Skeletal muscle satellite cell (primary cell): Measurements from ENCODE around the gene MAT2A.
"Not testable (repeated sequence)": the region's sequence is repeated elsewhere in the genome, so short reads cannot be mapped to it uniquely, and the experiment has no call there.

Source experiments
- H3K27me3 ChIP-seq: 2 replicates; pipeline ENCODE4 v1.7.0; 2013; ENCODE audit warnings: low read length; ENCODE audit not compliant: control insufficient read depth, insufficient read depth
- H3K36me3 ChIP-seq: 2 replicates; pipeline ENCODE4 v1.7.0; 2013; ENCODE audit warnings: mild to moderate bottlenecking, control low read depth, low read length; ENCODE audit not compliant: insufficient read depth
- H3K4me1 ChIP-seq: 2 replicates; pipeline ENCODE4 v1.7.0; 2013; ENCODE audit warnings: low read length; ENCODE audit not compliant: control insufficient read depth, insufficient read depth
- H3K4me2 ChIP-seq: 2 replicates; pipeline ENCODE4 v1.7.0; 2013; ENCODE audit warnings: mild to moderate bottlenecking, low read length
- H3K4me3 ChIP-seq: 2 replicates; pipeline ENCODE4 v1.7.0; 2013; ENCODE audit warnings: low read length
- H3K9ac ChIP-seq: 2 replicates; pipeline ENCODE4 v1.7.0; 2013; ENCODE audit warnings: mild to moderate bottlenecking, low read depth, low read length, moderate library complexity
- H3K9me3 ChIP-seq: replicated peaks from 2 replicates; pipeline ENCODE4 v1.7.0; 2013; ENCODE audit warnings: mild to moderate bottlenecking, control low read depth, low read length

Gene MAT2A

GRCh38 chr2:85550486-85550885 is 11.5 kb downstream of the MAT2A start:
- peak overlapping the region; percentile 60 for H3K9ac ChIP-seq
- H3K4me3 ChIP-seq: no peak overlapping the region
- H3K36me3 ChIP-seq: peaks cover 57% of the 10 kb centered on the region

DNA sequence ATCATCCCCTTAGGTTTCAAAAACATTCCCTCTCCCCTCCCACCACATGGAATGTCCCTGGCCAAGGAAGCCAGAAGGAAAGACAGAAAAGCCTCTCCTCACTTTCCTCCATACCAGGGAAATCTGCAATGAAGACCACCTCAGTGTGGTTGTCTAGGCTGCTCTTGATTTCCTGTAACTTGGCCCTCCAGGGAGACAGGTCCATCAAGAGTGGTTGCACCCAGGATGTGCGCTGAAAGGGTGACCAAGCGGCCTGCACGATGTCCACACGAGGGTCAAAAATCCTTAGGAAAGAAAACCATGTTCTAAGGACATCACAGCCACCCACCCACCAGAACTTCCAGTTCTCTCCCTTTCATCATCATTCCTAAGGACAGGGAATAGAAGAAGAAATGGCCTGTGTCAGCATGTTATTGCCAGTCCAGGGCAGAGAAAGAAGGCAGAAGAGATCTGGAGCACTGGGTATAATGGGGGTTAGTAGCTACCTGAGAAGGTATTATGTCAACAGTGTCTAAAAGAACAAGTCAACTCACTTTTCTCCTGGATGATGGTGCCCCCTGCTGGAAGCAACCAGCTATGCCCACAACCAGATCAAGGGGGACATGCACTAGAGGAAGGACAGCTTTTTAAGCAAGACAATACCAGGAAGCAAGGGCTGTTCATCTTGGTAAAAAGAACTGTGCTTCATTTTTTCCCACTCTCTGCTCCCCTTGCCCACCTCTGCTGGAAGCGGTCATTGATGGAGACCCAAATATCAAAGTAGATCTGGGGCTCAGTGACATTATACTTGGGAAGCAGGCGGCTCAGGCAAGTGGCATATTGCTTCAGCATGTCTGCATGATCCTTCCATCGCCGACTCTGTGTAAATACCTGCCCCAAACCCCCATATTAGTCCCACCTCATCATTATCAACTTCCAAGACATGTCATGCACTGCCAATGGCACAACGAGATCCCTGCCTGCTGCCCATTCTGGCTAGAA is 13.0 kb downstream of the MAT2A start:
- H3K9ac ChIP-seq: no peak overlapping the region
- no peak overlapping the region for H3K4me2 ChIP-seq
- no peak overlapping the region for H3K4me3 ChIP-seq
- no peaks in the 10 kb centered on the region for H3K27me3 ChIP-seq
- no peaks in the 10 kb centered on the region for H3K9me3 ChIP-seq
- H3K4me1 ChIP-seq: peaks cover 29% of the 10 kb centered on the region
- peaks cover 54% of the 10 kb centered on the region for H3K36me3 ChIP-seq

More at GRCh38 chr2:85550486-85550885, 11.5 kb downstream of the MAT2A start:
- Histone ChIP-seq H3K4me1 (peaks cover 29% of the 10 kb centered on the region), H3K4me2 (no peak overlapping the region), H3K9me3 (no peaks in the 10 kb centered on the region), H3K27me3 (no peaks in the 10 kb centered on the region)

- Histone ChIP-seq H3K4me1 (peaks cover 27% of the 10 kb centered on the region), H3K36me3 (peaks cover 59% of the 10 kb centered on the region), H3K9ac (no peak overlapping the region)
These were observed 14.2 kb downstream of the MAT2A start for GRCh38 chr2:85553184-85553583.

GRCh38 chr2:85554980-85555612 is 16.1 kb downstream of the MAT2A start:
- Histone ChIP-seq H3K4me1 (peaks cover 13% of the 10 kb centered on the region), H3K4me3 (no peak overlapping the region), H3K9ac (no peak overlapping the region), H3K4me2 (no peak overlapping the region), H3K36me3 (peaks cover 66% of the 10 kb centered on the region), H3K9me3 (no peaks in the 10 kb centered on the region), H3K27me3 (no peaks in the 10 kb centered on the region)

More at GRCh38 chr2:85553184-85553583, 14.2 kb downstream of the MAT2A start:
- Histone ChIP-seq H3K4me2 (no peak overlapping the region), H3K9me3 (no peaks in the 10 kb centered on the region), H3K27me3 (no peaks in the 10 kb centered on the region), H3K4me3 (no peak overlapping the region)

DNA sequence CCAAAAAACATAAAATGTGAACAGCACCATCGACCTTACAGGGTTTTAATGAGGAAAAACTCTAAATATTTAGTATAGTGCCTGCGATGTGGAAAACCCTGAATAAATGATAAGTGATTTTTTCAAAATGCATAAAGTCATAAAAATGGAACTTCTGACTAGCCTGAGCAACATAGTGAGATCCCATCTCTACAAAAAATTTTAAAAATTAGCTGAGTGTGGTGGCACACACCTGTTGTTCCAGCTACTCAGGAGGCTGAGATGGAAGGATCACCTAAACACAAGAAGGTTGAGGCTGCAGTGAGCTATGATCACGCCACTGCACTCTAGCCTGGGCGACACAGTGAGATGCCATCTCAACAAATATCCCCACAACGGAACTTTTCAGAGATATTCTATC is 18.2 kb downstream of the MAT2A start:
- no peaks in the 10 kb centered on the region for H3K9me3 ChIP-seq
- H3K27me3 ChIP-seq: no peaks in the 10 kb centered on the region
- no peak overlapping the region for H3K4me2 ChIP-seq
- H3K36me3 ChIP-seq: peaks cover 47% of the 10 kb centered on the region
- H3K9ac ChIP-seq: no peak overlapping the region
- peaks cover 12% of the 10 kb centered on the region for H3K4me1 ChIP-seq
- no peak overlapping the region for H3K4me3 ChIP-seq

GRCh38 chr2:85558160-85558559 is 19.2 kb downstream of the MAT2A start:
- no peaks in the 10 kb centered on the region for H3K9me3 ChIP-seq
- H3K4me1 ChIP-seq: peaks cover 12% of the 10 kb centered on the region
- no peak overlapping the region for H3K4me2 ChIP-seq
- H3K9ac ChIP-seq: no peak overlapping the region
- H3K27me3 ChIP-seq: no peaks in the 10 kb centered on the region
- H3K36me3 ChIP-seq: peaks cover 36% of the 10 kb centered on the region
- no peak overlapping the region for H3K4me3 ChIP-seq

DNA sequence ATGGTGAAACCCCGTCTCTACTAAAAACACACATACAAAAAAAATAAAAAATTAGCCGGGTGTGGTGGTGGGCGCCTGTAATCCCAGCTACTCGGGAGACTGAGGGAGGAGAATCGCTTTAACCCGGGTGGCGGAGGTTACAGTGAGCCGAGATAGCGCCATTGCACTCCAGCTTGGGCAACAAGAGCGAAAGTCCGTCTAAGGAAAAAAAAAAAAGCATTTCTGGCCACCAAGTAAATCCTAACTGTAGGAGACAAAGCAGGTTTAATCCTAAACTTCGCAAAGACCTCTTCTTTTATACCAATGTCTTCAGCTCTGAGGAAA is 21.4 kb downstream of the MAT2A start:
- Histone ChIP-seq H3K4me3 (peak overlapping the region; percentile 90), H3K9ac (peak overlapping the region; percentile 82), H3K4me2 (peak overlapping the region; percentile 89), H3K36me3 (peaks cover 17% of the 10 kb centered on the region), H3K4me1 (peaks cover 12% of the 10 kb centered on the region)
- not testable (repeated sequence) for H3K27me3 ChIP-seq, H3K9me3 ChIP-seq

DNA sequence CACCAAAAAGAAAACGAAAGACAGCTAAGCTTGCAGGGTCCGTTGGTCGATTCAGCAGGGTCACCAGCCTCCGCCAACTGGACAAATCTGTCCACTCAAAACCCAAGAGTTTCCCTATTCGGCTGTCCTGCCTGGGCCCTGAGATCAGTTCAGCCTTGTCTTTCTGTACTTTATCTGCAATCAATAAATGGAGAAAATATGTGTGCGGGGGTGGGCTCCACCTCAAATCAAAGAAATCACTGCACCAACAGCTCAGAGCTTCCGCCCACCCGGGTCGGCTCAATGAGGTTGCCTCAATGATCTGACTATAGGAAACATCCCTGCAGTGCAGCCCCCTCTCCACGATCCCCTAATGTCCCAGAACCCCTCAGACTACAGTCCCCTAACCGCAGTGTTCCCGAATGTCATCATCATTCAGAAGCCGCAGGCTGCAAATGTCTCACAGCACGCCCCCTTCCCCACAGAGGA is 21.9 kb downstream of the MAT2A start:
- Histone ChIP-seq H3K4me2 (peak overlapping the region; percentile 89), H3K27me3 (no peaks in the 10 kb centered on the region), H3K9me3 (no peaks in the 10 kb centered on the region), H3K9ac (peak overlapping the region; percentile 82), H3K36me3 (peaks cover 16% of the 10 kb centered on the region), H3K4me3 (peak overlapping the region; percentile 90), H3K4me1 (peaks cover 12% of the 10 kb centered on the region)

DNA sequence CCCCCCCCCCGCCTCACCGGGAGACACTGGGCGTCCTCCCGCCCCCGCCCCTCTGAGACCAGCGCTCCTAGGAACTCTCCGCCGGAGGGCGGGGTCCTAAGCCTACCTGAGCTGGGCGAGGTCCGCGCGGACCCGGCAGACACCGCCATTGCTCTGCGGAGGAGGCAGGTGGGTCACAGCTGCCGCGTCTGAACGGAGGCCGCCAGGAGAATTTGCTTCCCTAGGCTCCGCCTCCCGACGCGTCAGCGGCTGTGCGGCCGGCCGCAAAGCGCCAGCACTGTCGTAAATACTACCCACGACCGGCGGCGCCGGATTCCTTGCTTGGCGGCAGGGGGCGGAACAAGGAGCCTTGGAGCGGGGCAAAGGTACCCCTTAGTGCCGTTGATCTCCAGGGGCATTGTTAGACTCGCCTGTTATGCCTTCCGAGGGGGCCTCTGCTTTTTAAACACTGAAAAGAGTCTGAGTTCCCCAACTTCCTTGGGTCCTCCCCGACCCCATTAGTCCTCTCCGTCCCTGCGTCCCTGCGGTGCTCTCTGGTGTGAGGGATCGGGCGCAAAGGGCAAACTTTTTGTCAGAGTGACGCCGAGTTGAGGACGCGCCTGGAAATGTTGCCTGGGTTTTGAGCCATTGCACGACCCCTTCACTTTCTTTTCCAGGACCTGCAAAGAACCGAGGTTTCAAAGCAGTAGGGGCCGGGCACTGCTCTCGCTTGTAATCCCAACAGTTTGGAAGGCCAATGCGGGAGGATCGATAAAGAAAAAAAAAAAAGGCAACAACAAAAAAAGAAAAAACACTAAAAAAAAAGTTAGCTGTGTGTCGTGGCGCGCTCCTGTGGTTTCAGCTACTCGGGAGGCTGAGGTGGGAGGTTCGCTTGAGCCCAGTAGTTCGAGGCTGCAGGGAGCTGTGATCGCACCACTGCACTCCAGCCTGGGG is 22.6 kb downstream of the MAT2A start, which contains the start of gene GGCX:
Gene GGCX (minus strand): TSS at position 214 of the 933 bp plus-strand sequence. CDS start 65 bp downstream, at position 149.
- H3K9me3 ChIP-seq: no peaks in the 10 kb centered on the region
- H3K36me3 ChIP-seq: peaks cover 13% of the 10 kb centered on the region
- H3K4me2 ChIP-seq: peak within 1 kb of the TSS; percentile 89
- peak within 1 kb of the TSS; percentile 90 for H3K4me3 ChIP-seq
- peaks cover 12% of the 10 kb centered on the region for H3K4me1 ChIP-seq
- peak within 1 kb of the TSS; percentile 82 for H3K9ac ChIP-seq
- H3K27me3 ChIP-seq: no peaks in the 10 kb centered on the region

DNA sequence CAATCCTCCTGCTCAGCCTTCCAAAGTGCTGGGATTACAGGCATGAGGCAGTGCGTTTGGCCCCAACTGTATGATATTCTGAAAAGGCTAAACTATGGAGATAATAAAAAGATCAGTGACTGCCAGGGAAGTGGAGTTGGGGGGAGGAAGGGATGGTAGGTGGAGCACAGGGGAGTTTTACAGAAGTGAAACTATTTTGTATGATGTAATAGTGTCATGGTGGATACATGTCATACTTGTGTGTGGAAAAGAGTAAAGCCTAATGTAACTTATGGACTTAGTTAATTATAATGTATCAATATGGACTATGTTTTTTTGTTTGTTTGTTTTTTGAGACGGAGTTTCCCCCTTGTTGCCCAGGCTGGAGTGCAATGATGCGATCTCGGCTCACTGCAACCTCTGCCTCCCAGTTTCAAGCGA is 25.2 kb downstream of the MAT2A start:
- H3K4me2 ChIP-seq: no peak overlapping the region
- no peaks in the 10 kb centered on the region for H3K27me3 ChIP-seq
- no peaks in the 10 kb centered on the region for H3K36me3 ChIP-seq
- peaks cover 12% of the 10 kb centered on the region for H3K4me1 ChIP-seq
- H3K4me3 ChIP-seq: no peak overlapping the region
- no peaks in the 10 kb centered on the region for H3K9me3 ChIP-seq
- no peak overlapping the region for H3K9ac ChIP-seq

DNA sequence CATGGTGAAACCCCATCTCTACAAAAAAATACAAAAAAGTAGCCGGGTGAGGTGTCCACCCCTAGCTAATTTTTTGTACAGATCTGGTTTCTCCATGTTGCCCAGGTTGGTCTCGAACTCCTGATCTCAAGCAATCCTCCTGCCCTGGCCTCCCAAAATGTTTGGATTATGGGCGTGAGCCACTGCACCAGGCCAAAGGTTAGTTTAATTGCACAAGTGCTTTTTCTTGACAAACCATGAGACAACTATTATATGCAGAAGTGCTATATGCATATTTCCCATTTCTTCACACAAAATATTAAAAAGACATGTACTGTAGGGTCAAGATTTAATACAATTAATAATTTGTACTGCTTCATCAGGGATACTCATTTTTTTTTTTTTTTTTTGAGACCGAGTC is 27.3 kb downstream of the MAT2A start:
- H3K36me3 ChIP-seq: no peaks in the 10 kb centered on the region
- H3K9ac ChIP-seq: no peak overlapping the region
- peaks cover 3% of the 10 kb centered on the region for H3K4me1 ChIP-seq
- peaks cover 3% of the 10 kb centered on the region for H3K27me3 ChIP-seq
- no peak overlapping the region for H3K4me2 ChIP-seq
- no peaks in the 10 kb centered on the region for H3K9me3 ChIP-seq
- H3K4me3 ChIP-seq: no peak overlapping the region
